K562 (cell line): Measurements from ENCODE around the gene RBP3. TPM values are rescaled to one million over a fixed set of nuclear protein-coding genes. Genes with fewer than 3 reads are reported as not detected.
A peak's percentile ranks its signal among the peaks of the same experiment; 100 is the strongest.

Experiments used
- ATAC-seq: fragments of 200-7000 bp; cut with Tn5 transposase; 3 replicates; pipeline ENCODE4 v1.9.1; 2020; ENCODE audit warnings: moderate library complexity
- BruUV-seq: library from RNA; stranded (reverse); fragments of 400-500 nt; replicated peaks from 2 replicates; lab custom pipeline; 2021; lab: Mats Ljungman, UMichigan
- CTCF ChIA-PET: fragments of 300-600 bp; formaldehyde crosslinking; extraction: SDS; loops from one replicate; lab custom pipeline; 2021; ENCODE audit warnings: low intra/inter-chr PET ratio; lab: Yijun Ruan, JAX
- POLR2A ChIA-PET: fragments of 300-600, 350-650 bp; sonication (Branson Sonifier 250); formaldehyde crosslinking; extraction: SDS; loops from one replicate; lab custom pipeline; 2021; ENCODE audit warnings: antibody characterized with exemption, inconsistent platforms; lab: Yijun Ruan, JAX
- DNase-seq, 4 experiments: peaks; one replicate each; pipeline versions ENCODE4 v3.0.0 to v3.0.0-alpha.2; 2011 to 2018; ENCODE audit warnings: low spot score in 3 of 4, mixed read lengths in 3 of 4; ENCODE audit errors: extremely low read depth in 1 of 4
- FAIRE-seq: peaks from 2 replicates; lab custom pipeline; 2011; peaks lifted over from hg19 to GRCh38; lab: Jason Lieb, UNC
- H2AFZ ChIP-seq: 2 replicates; pipeline ENCODE4 v1.6.0; 2011; ENCODE audit warnings: low read depth, low read length, control low read depth, inconsistent platforms
- H3K27ac ChIP-seq: fragments of 200-600 bp; 3 replicates; pipeline ENCODE4 v1.8.0; 2011; ENCODE audit warnings: low read depth, mild to moderate bottlenecking, control low read depth, inconsistent platforms, low read length, moderate library complexity, mixed read lengths; ENCODE audit errors: extremely low read depth
- H3K27me3 ChIP-seq, 2 experiments: fragments of 300-600 bp in 1 of 2; 2 replicates in 1 of 2; 3 replicates in 1 of 2; pipeline versions ENCODE4 v1.6.0 to v1.8.0; 2011; ENCODE audit warnings: inconsistent platforms in 2 of 2, low read length in 2 of 2, mild to moderate bottlenecking in 1 of 2, mixed read lengths in 1 of 2, moderate library complexity in 1 of 2; ENCODE audit not compliant: control insufficient read depth in 2 of 2, insufficient read depth in 2 of 2
- H3K36me3 ChIP-seq: fragments of 300-600 bp; 3 replicates; pipeline ENCODE4 v1.8.0; 2011; ENCODE audit warnings: mild to moderate bottlenecking, low read length, inconsistent platforms; ENCODE audit not compliant: control insufficient read depth, insufficient read depth
- H3K4me1 ChIP-seq, 2 experiments: fragments of 200-600 bp in 1 of 2; replicated peaks in 1 of 2; 2 replicates in 1 of 2; 3 replicates in 1 of 2; pipeline versions ENCODE4 v1.5.1 to v1.8.0; 2011; ENCODE audit warnings: inconsistent platforms in 2 of 2, low read length in 2 of 2, mild to moderate bottlenecking in 1 of 2, mixed read lengths in 1 of 2, moderate library complexity in 1 of 2; ENCODE audit not compliant: control insufficient read depth in 2 of 2, insufficient read depth in 2 of 2
- H3K4me2 ChIP-seq: 2 replicates; pipeline ENCODE4 v1.6.1; 2011; ENCODE audit warnings: low read length, control low read depth, inconsistent platforms, mixed read lengths; ENCODE audit not compliant: insufficient read depth
- H3K4me3 ChIP-seq: fragments of 200-600 bp; sonication (generic), shearing (Covaris generic); 2 replicates; pipeline ENCODE4 v1.5.1; 2016; ENCODE audit warnings: control low read depth, inconsistent platforms
- H3K79me2 ChIP-seq: fragments of 200-600 bp; 3 replicates; pipeline ENCODE4 v1.8.0; 2011; ENCODE audit warnings: low read length, inconsistent platforms; ENCODE audit not compliant: control insufficient read depth, insufficient read depth
- H3K9ac ChIP-seq, 2 experiments: 2 replicates each; pipeline versions ENCODE4 v1.6.0 to v1.6.1; 2011; ENCODE audit warnings: low read depth in 2 of 2, low read length in 2 of 2, control low read depth in 1 of 2, inconsistent platforms in 1 of 2, mild to moderate bottlenecking in 1 of 2, mixed read lengths in 1 of 2; ENCODE audit not compliant: insufficient read depth in 1 of 2
- H3K9me1 ChIP-seq: one replicate; pipeline ENCODE4 v1.6.0; 2011; ENCODE audit warnings: inconsistent platforms, mild to moderate bottlenecking, low read length, moderate library complexity; ENCODE audit not compliant: control insufficient read depth, insufficient read depth
- H3K9me3 ChIP-seq: replicated peaks from 2 replicates; pipeline ENCODE4 v1.5.1; 2011; ENCODE audit warnings: low read depth, low read length, inconsistent platforms; ENCODE audit not compliant: control insufficient read depth, insufficient read depth
- H4K20me1 ChIP-seq: replicated peaks from 2 replicates; pipeline ENCODE4 v1.6.1; 2011; ENCODE audit warnings: low read length, inconsistent platforms, mixed read lengths; ENCODE audit not compliant: control insufficient read depth, insufficient read depth
- FOXA1 ChIP-seq: fragments of 450-650 bp; IDR thresholded peaks from 2 replicates; pipeline ENCODE4 v1.6.1; 2016; ENCODE audit warnings: mild to moderate bottlenecking, borderline replicate concordance
- FOXK1 ChIP-seq: sonication (generic); formaldehyde crosslinking; IDR thresholded peaks from 2 replicates; pipeline ENCODE4 v1.8.0; 2022; ENCODE audit warnings: missing genetic modification reagents, mild to moderate bottlenecking, borderline replicate concordance
- GABPB2 ChIP-seq: fragments of 250-450 bp; sonication (Bioruptor Pico); conservative IDR thresholded peaks from 2 replicates; pipeline ENCODE4 v1.5.1; 2021; ENCODE audit warnings: mild to moderate bottlenecking
- HNRNPK ChIP-seq: fragments of 200-400 bp; formaldehyde crosslinking; IDR thresholded peaks from one replicate; pipeline ENCODE4 v1.6.1; 2018; ENCODE audit warnings: mild to moderate bottlenecking, low read depth, low read length; ENCODE audit not compliant: poor library complexity, severe bottlenecking
- LEF1 ChIP-seq: fragments of 450-650 bp; IDR thresholded peaks from 2 replicates; pipeline ENCODE4 v1.6.1; 2016; ENCODE audit warnings: mild to moderate bottlenecking
- MAFG ChIP-seq: fragments of 450-650 bp; conservative IDR thresholded peaks from 2 replicates; pipeline ENCODE4 v1.6.1; 2016; ENCODE audit warnings: missing genetic modification characterization, missing compliant biosample characterization
- MBD2 ChIP-seq: sonication (generic); IDR thresholded peaks from 2 replicates; pipeline ENCODE4 v1.6.1; 2016; ENCODE audit warnings: low read depth, borderline replicate concordance
- MTA1 ChIP-seq: fragments of 450-650 bp; IDR thresholded peaks from 2 replicates; pipeline ENCODE4 v1.6.1; 2017; ENCODE audit warnings: borderline replicate concordance
- NCOA4 ChIP-seq: fragments of 450-650 bp; IDR thresholded peaks from 2 replicates; pipeline ENCODE4 v1.6.1; 2018; ENCODE audit warnings: mild to moderate bottlenecking; ENCODE audit not compliant: partially characterized antibody
- NEUROD1 ChIP-seq: fragments of 150-350 bp; IDR thresholded peaks from 2 replicates; pipeline ENCODE4 v1.6.1; 2014; ENCODE audit warnings: borderline replicate concordance, low read length, low read depth; ENCODE audit not compliant: partially characterized antibody
- NFRKB ChIP-seq: fragments of 450-650 bp; IDR thresholded peaks from 2 replicates; pipeline ENCODE4 v1.6.1; 2016; ENCODE audit warnings: low read depth
- PHB2 ChIP-seq: fragments of 450-650 bp; IDR thresholded peaks from 2 replicates; pipeline ENCODE4 v1.6.1; 2017; ENCODE audit warnings: low read depth
- PYGO2 ChIP-seq: fragments of 450-650 bp; IDR thresholded peaks from 2 replicates; pipeline ENCODE4 v1.6.1; 2016; ENCODE audit warnings: mild to moderate bottlenecking, missing genetic modification characterization, moderate library complexity, missing compliant biosample characterization
- SRF ChIP-seq, 2 experiments: fragments of 250-450, 450-650 bp in 1 of 2; sonication (Bioruptor Pico) in 1 of 2; sonication (generic) in 1 of 2; formaldehyde crosslinking; IDR thresholded peaks; 2 replicates each; pipeline versions ENCODE4 v1.5.0 to v1.5.1; 2020 to 2022; ENCODE audit warnings: mild to moderate bottlenecking in 1 of 2, missing genetic modification reagents in 1 of 2
- STAT5A ChIP-seq: IDR thresholded peaks from 2 replicates; pipeline ENCODE4 v1.6.1; 2012; ENCODE audit warnings: low read length, inconsistent platforms, borderline replicate concordance
- ZNF232 ChIP-seq: sonication (generic); formaldehyde crosslinking; IDR thresholded peaks from 2 replicates; pipeline ENCODE4 v1.8.0; 2022; ENCODE audit warnings: mild to moderate bottlenecking, missing genetic modification reagents
- ZNF583 ChIP-seq: fragments of 250-450 bp; sonication (Bioruptor Pico); IDR thresholded peaks from 2 replicates; pipeline ENCODE4 v1.4.0; 2020
- WGBS: fragments of 100-300 bp; shearing (Covaris generic); methylation state at CpG from one replicate; pipeline ENCODE4 v1.1.6; 2016; ENCODE audit warnings: low coverage, mixed read lengths; ENCODE audit not compliant: insufficient coverage; ENCODE audit errors: missing lambda C conversion rate; 5-methylcytosine and 5-hydroxymethylcytosine counted together
- in situ Hi-C: fragments of 300-500 bp; cut with MboI; formaldehyde crosslinking; loops from 4 replicates; pipeline ENCODE4 v1.15.0; 2018; ENCODE audit warnings: inconsistent platforms, mixed read lengths
- intact Hi-C: fragments of 100-400 bp; cut with micrococcal nuclease; formaldehyde crosslinking; loops from 2 replicates; pipeline ENCODE4 v1.14.2; 2022
- polyA plus RNA-seq, 8 experiments: library from polyadenylated mRNA; depleted of rRNA in 4 of 8; stranded (reverse) in 5 of 8; unstranded in 3 of 8; fragments of >200 nt; fragmentation: Nextera tagmentation in 2 of 8; fragmentation: Illumina TruSeq in 1 of 8; extraction: Ambion mirVana in 2 of 8; extraction: Trizol in 1 of 8; gene quantifications; 2 replicates each; pipeline versions ENCODE4 v1.2.1 to v1.2.3, GENCODE V29; 2011 to 2014; ENCODE audit warnings: inconsistent platforms in 1 of 8, missing spikeins in 1 of 8
- total RNA-seq, 7 experiments: library from RNA; depleted of rRNA in 6 of 7; stranded (reverse); fragments of >200 nt in 6 of 7; fragmentation: Illumina TruSeq in 2 of 7; extraction: Trizol in 2 of 7; gene quantifications; 2 replicates each; pipeline versions ENCODE4 v1.2.1 to v1.2.3, GENCODE V29; 2011 to 2021; ENCODE audit warnings: low replicate concordance in 1 of 7
- TF ChIP-seq, protein P1 (sequence below): sonication (generic); formaldehyde crosslinking; IDR thresholded peaks from 2 replicates; pipeline ENCODE4 v1.8.0; 2023; ENCODE audit warnings: mild to moderate bottlenecking, missing genetic modification reagents
- TF ChIP-seq, protein P2 (sequence below): fragments of 450-650 bp; formaldehyde crosslinking; conservative IDR thresholded peaks from 2 replicates; pipeline ENCODE4 v1.4.0; 2022; ENCODE audit warnings: mild to moderate bottlenecking, missing genetic modification characterization

Gene RBP3
- total and polyA plus RNA-seq, 9 of the 15 experiments (the other 6 are each of a cell fraction or from before 2014, with no cell fraction given) = not detected

DNA sequence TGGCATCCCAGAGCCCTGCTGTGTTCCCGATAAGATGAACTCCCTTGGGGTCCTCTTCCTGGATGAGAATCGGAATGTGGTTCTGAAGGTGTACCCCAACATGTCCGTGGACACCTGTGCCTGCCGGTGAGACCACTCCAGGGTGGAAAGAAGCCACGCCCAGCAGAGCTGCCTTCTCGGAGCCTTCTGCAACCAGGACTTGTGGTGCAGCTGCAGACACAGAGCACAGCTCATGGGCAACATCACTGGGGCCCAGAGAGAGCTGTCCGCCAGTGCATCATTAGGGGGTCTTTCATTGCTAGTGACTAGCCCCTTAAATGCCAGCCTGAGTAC, 35.5 kb upstream of the RBP3 start:
- no peaks in the 10 kb centered on the region for H3K79me2 ChIP-seq
- TF ChIP-seq, protein P1, sequence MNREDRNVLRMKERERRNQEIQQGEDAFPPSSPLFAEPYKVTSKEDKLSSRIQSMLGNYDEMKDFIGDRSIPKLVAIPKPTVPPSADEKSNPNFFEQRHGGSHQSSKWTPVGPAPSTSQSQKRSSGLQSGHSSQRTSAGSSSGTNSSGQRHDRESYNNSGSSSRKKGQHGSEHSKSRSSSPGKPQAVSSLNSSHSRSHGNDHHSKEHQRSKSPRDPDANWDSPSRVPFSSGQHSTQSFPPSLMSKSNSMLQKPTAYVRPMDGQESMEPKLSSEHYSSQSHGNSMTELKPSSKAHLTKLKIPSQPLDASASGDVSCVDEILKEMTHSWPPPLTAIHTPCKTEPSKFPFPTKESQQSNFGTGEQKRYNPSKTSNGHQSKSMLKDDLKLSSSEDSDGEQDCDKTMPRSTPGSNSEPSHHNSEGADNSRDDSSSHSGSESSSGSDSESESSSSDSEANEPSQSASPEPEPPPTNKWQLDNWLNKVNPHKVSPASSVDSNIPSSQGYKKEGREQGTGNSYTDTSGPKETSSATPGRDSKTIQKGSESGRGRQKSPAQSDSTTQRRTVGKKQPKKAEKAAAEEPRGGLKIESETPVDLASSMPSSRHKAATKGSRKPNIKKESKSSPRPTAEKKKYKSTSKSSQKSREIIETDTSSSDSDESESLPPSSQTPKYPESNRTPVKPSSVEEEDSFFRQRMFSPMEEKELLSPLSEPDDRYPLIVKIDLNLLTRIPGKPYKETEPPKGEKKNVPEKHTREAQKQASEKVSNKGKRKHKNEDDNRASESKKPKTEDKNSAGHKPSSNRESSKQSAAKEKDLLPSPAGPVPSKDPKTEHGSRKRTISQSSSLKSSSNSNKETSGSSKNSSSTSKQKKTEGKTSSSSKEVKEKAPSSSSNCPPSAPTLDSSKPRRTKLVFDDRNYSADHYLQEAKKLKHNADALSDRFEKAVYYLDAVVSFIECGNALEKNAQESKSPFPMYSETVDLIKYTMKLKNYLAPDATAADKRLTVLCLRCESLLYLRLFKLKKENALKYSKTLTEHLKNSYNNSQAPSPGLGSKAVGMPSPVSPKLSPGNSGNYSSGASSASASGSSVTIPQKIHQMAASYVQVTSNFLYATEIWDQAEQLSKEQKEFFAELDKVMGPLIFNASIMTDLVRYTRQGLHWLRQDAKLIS (CRISPR knock-in tag) = no peak
- TF ChIP-seq MBD2 (no peak), SRF (CRISPR knock-in tag; IDR thresholded peaks at IDR 0.05) (no peak), PYGO2 (tag) (no peak), FOXA1 (no peak), GABPB2 (CRISPR knock-in tag) (no peak), PHB2 (no peak), ZNF583 (CRISPR knock-in tag) (no peak), NEUROD1 (no peak), FOXK1 (CRISPR knock-in tag) (no peak), LEF1 (no peak), STAT5A (no peak), HNRNPK (no peak), NCOA4 (no peak), NFRKB (no peak), MTA1 (no peak), MAFG (tag) (no peak), ZNF232 (CRISPR knock-in tag) (no peak)
- TF ChIP-seq, protein P2, sequence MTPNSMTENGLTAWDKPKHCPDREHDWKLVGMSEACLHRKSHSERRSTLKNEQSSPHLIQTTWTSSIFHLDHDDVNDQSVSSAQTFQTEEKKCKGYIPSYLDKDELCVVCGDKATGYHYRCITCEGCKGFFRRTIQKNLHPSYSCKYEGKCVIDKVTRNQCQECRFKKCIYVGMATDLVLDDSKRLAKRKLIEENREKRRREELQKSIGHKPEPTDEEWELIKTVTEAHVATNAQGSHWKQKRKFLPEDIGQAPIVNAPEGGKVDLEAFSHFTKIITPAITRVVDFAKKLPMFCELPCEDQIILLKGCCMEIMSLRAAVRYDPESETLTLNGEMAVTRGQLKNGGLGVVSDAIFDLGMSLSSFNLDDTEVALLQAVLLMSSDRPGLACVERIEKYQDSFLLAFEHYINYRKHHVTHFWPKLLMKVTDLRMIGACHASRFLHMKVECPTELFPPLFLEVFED (CRISPR knock-in tag) = no peak
- TF ChIP-seq, all 486 proteins: peak for 0
- no TSS peak for BruUV-seq
- CTCF ChIA-PET = interaction anchor here (0.6 to 2.3 kb wide), 5 partner anchors 28 to 318 kb away, joined by 3 to 10 read pairs (median 6); no protein-coding TSS in a partner anchor
- ATAC-seq = no peak
- H3K4me1 ChIP-seq = peaks cover 9 to 23% of the 10 kb centered on the region in 2 experiments; a peak in 3 of 5 replicates
- FAIRE-seq = no peak
- H4K20me1 ChIP-seq = peaks cover 5% of the 10 kb centered on the region; the same call in 1 of the 2 replicates
- H3K9ac ChIP-seq = peak overlapping the region in 1 of 2 experiments; percentile 22; a peak in 1 of 4 replicates
- H3K27ac ChIP-seq = no peak overlapping the region
- intact Hi-C loops (loop anchor here (1.0 to 5.0 kb wide), 3 partner anchors 50 to 288 kb away; no protein-coding TSS in a partner anchor), in situ Hi-C loops (loop anchor here (10.0 kb wide), 1 partner anchor 278 kb away; no protein-coding TSS in a partner anchor)
- no peak for DNase-seq
- no peaks in the 10 kb centered on the region for H3K9me3 ChIP-seq
- H3K27me3 ChIP-seq = peaks cover 0 to 6% of the 10 kb centered on the region in 2 experiments; a peak in 3 of 5 replicates
- no peak overlapping the region for H2AFZ ChIP-seq
- POLR2A ChIA-PET = interaction anchor here (1.1 kb wide), 1 partner anchor 265 kb away, joined by 3 read pairs; no protein-coding TSS in a partner anchor
- no peaks in the 10 kb centered on the region for H3K9me1 ChIP-seq
- no peak overlapping the region for H3K4me3 ChIP-seq
- no peak overlapping the region for H3K4me2 ChIP-seq
- no peaks in the 10 kb centered on the region for H3K36me3 ChIP-seq
- WGBS = 16% methylated on average over 7 of the region's 7 CpGs
